CD4-positive, CD25-positive, alpha-beta regulatory T cell (primary cell): ENCODE results near the gene SARDH. TPM values are rescaled to one million over a fixed set of nuclear protein-coding genes. Genes with fewer than 3 reads are reported as not detected.

ENCODE experiments used
- ATAC-seq, 2 donors: fragments of 150-1000 bp; cut with Tn5 transposase; one replicate each; pipeline ENCODE4 v1.10.0; 2021; ENCODE audit warnings: low read depth in 2 of 2, moderate number of reproducible peaks in 2 of 2, moderate library complexity in 1 of 2
- DNase-seq, 3 donors: peaks; one replicate each; pipeline versions ENCODE4 v3.0.0 to v3.0.0-alpha.2; 2012 to 2022; ENCODE audit warnings: mixed read lengths in 1 of 3
- H3K27ac ChIP-seq: one replicate; pipeline ENCODE4 v1.7.0; 2013; ENCODE audit warnings: mild to moderate bottlenecking, low read length; ENCODE audit not compliant: insufficient read depth, poor library complexity, severe bottlenecking
- H3K27me3 ChIP-seq: one replicate; pipeline ENCODE4 v1.7.0; 2013; ENCODE audit warnings: low read length; ENCODE audit not compliant: control insufficient read depth, insufficient read depth
- H3K36me3 ChIP-seq: one replicate; pipeline ENCODE4 v1.7.0; 2013; ENCODE audit warnings: mild to moderate bottlenecking, low read length, moderate library complexity; ENCODE audit not compliant: control insufficient read depth, insufficient read depth
- H3K4me1 ChIP-seq: 2 replicates; pipeline ENCODE4 v1.7.0; 2013; ENCODE audit warnings: mild to moderate bottlenecking, low read length; ENCODE audit not compliant: insufficient read depth, control insufficient read depth, poor library complexity, severe bottlenecking
- H3K4me3 ChIP-seq: one replicate; pipeline ENCODE4 v1.7.0; 2013; ENCODE audit warnings: low read depth, mild to moderate bottlenecking, low read length, moderate library complexity
- H3K9me3 ChIP-seq, 2 experiments: 1 replicate in 1 of 2; 2 replicates in 1 of 2; pipeline ENCODE4 v1.7.0; 2013; ENCODE audit warnings: low read length in 2 of 2, mild to moderate bottlenecking in 1 of 2, moderate library complexity in 1 of 2; ENCODE audit not compliant: control insufficient read depth in 2 of 2
- H3K27ac Mint-ChIP-seq, 3 donors: one replicate each; pipeline ENCODE4 v1.8.0; 2020 to 2022; ENCODE audit warnings: mild to moderate bottlenecking in 3 of 3, mixed read lengths in 3 of 3, moderate library complexity in 2 of 3
- H3K27me3 Mint-ChIP-seq: one replicate; pipeline ENCODE4 v1.8.0; 2022; ENCODE audit warnings: mild to moderate bottlenecking, mixed read lengths
- H3K36me3 Mint-ChIP-seq: one replicate; pipeline ENCODE4 v1.8.0; 2020; ENCODE audit warnings: mixed read lengths
- H3K4me1 Mint-ChIP-seq, 4 donors: one replicate each; pipeline ENCODE4 v1.8.0; 2020 to 2022; ENCODE audit warnings: mixed read lengths in 4 of 4, mild to moderate bottlenecking in 1 of 4
- H3K4me3 Mint-ChIP-seq, 4 donors: one replicate each; pipeline ENCODE4 v1.8.0; 2020 to 2022; ENCODE audit warnings: mild to moderate bottlenecking in 4 of 4, mixed read lengths in 4 of 4, moderate library complexity in 3 of 4
- H3K9me3 Mint-ChIP-seq, 7 donors: one replicate each; pipeline ENCODE4 v1.8.0; 2020 to 2022; ENCODE audit warnings: mixed read lengths in 7 of 7, mild to moderate bottlenecking in 3 of 7, moderate library complexity in 2 of 7
- polyA plus RNA-seq, 4 donors: library from polyadenylated mRNA; unstranded; fragments of 300-500 nt; fragmentation: Illumina TruSeq; gene quantifications; one replicate each; pipeline ENCODE4 v1.2.3, GENCODE V29; 2021
- total RNA-seq: library from RNA; stranded (reverse); gene quantifications from one replicate; pipeline ENCODE4 v1.2.3, GENCODE V29; 2022

SARDH gene
- total and polyA plus RNA-seq, 5 donors from 2014 or later = 5.8 to 15.6 (median 8.4) TPM

GRCh38 chr9:133726401-133727276, 11.5 kb downstream of the SARDH start:
- no peaks in the 10 kb centered on the region for H3K36me3 Mint-ChIP-seq
- no peak overlapping the region for H3K4me3 Mint-ChIP-seq
- peaks cover 0 to 11% (median 4%) of the 10 kb centered on the region in 4 donors for H3K4me1 Mint-ChIP-seq
- Histone ChIP-seq H3K4me3 (no peak overlapping the region), H3K4me1 (peaks cover 11% of the 10 kb centered on the region), H3K36me3 (no peaks in the 10 kb centered on the region), H3K9me3 (no peaks in the 10 kb centered on the region), H3K27me3 (no peaks in the 10 kb centered on the region), H3K27ac (no peak overlapping the region)
- ATAC-seq (peak; percentile 52 to 68), DNase-seq (peak; percentile 44 to 63 (median 53))
- H3K27me3 Mint-ChIP-seq = peaks cover 17% of the 10 kb centered on the region
- H3K9me3 Mint-ChIP-seq = peaks cover 0 to 3% (median 0%) of the 10 kb centered on the region in 7 donors
- peak overlapping the region in 1 of 3 donors; percentile 39 for H3K27ac Mint-ChIP-seq

- H3K36me3 ChIP-seq = no peaks in the 10 kb centered on the region
- Mint-ChIP-seq H3K4me1 (peaks cover 0 to 11% (median 4%) of the 10 kb centered on the region in 4 donors), H3K4me3 (no peak overlapping the region), H3K36me3 (no peaks in the 10 kb centered on the region), H3K9me3 (peaks cover 0 to 3% (median 0%) of the 10 kb centered on the region in 7 donors), H3K27me3 (peaks cover 17% of the 10 kb centered on the region), H3K27ac (no peak overlapping the region)
- peaks cover 11% of the 10 kb centered on the region for H3K4me1 ChIP-seq
- no peak overlapping the region for H3K27ac ChIP-seq
- no peaks in the 10 kb centered on the region for H3K27me3 ChIP-seq
- no peak overlapping the region for H3K4me3 ChIP-seq
- DNase-seq = no peak
- no peak for ATAC-seq
- no peaks in the 10 kb centered on the region for H3K9me3 ChIP-seq
These were observed 12.3 kb downstream of the SARDH start for GRCh38 chr9:133725886-133726285.

GRCh38 chr9:133718563-133719315, 19.4 kb downstream of the SARDH start:
- no peaks in the 10 kb centered on the region for H3K27me3 ChIP-seq
- no peak overlapping the region for H3K4me3 ChIP-seq
- H3K27me3 Mint-ChIP-seq = peaks cover 4% of the 10 kb centered on the region
- H3K36me3 ChIP-seq = no peaks in the 10 kb centered on the region
- DNase-seq (no peak), ATAC-seq (no peak)
- H3K4me1 Mint-ChIP-seq = peaks cover 0 to 3% (median 0%) of the 10 kb centered on the region in 4 donors
- H3K4me3 Mint-ChIP-seq = no peak overlapping the region
- peaks cover 0 to 3% (median 0%) of the 10 kb centered on the region in 7 donors for H3K9me3 Mint-ChIP-seq
- no peaks in the 10 kb centered on the region for H3K9me3 ChIP-seq
- H3K27ac Mint-ChIP-seq = peak overlapping the region in 1 of 3 donors; percentile 63
- no peak overlapping the region for H3K27ac ChIP-seq
- no peaks in the 10 kb centered on the region for H3K4me1 ChIP-seq
- H3K36me3 Mint-ChIP-seq = peaks cover 5% of the 10 kb centered on the region

- Histone ChIP-seq H3K27ac (no peak overlapping the region), H3K4me1 (no peaks in the 10 kb centered on the region), H3K4me3 (no peak overlapping the region), H3K36me3 (no peaks in the 10 kb centered on the region), H3K27me3 (no peaks in the 10 kb centered on the region), H3K9me3 (no peaks in the 10 kb centered on the region)
- no peak for ATAC-seq
- peaks cover 4% of the 10 kb centered on the region for H3K27me3 Mint-ChIP-seq
- no peak overlapping the region for H3K4me3 Mint-ChIP-seq
- no peak for DNase-seq
- H3K27ac Mint-ChIP-seq = no peak overlapping the region
- H3K9me3 Mint-ChIP-seq = no peaks in the 10 kb centered on the region
- peaks cover 5% of the 10 kb centered on the region for H3K36me3 Mint-ChIP-seq
- peaks cover 0 to 3% (median 0%) of the 10 kb centered on the region in 4 donors for H3K4me1 Mint-ChIP-seq
These were observed 20.8 kb downstream of the SARDH start for GRCh38 chr9:133717113-133718031.

GRCh38 chr9:133716564-133717112, 21.5 kb downstream of the SARDH start:
- H3K36me3 Mint-ChIP-seq = peaks cover 5% of the 10 kb centered on the region
- no peak overlapping the region for H3K27ac Mint-ChIP-seq
- no peaks in the 10 kb centered on the region for H3K4me1 ChIP-seq
- no peak for ATAC-seq
- no peak overlapping the region for H3K4me3 ChIP-seq
- DNase-seq = no peak
- H3K4me3 Mint-ChIP-seq = no peak overlapping the region
- H3K27me3 ChIP-seq = no peaks in the 10 kb centered on the region
- no peaks in the 10 kb centered on the region for H3K27me3 Mint-ChIP-seq
- H3K9me3 Mint-ChIP-seq = no peaks in the 10 kb centered on the region
- no peaks in the 10 kb centered on the region for H3K36me3 ChIP-seq
- H3K9me3 ChIP-seq = no peaks in the 10 kb centered on the region
- peaks cover 0 to 3% (median 0%) of the 10 kb centered on the region in 4 donors for H3K4me1 Mint-ChIP-seq
- no peak overlapping the region for H3K27ac ChIP-seq

- Mint-ChIP-seq H3K4me3 (no peak overlapping the region), H3K4me1 (peaks cover 0 to 3% (median 0%) of the 10 kb centered on the region in 4 donors), H3K27ac (peak overlapping the region in 1 of 3 donors; percentile 86), H3K36me3 (peaks cover 5% of the 10 kb centered on the region), H3K9me3 (no peaks in the 10 kb centered on the region), H3K27me3 (no peaks in the 10 kb centered on the region)
- Histone ChIP-seq H3K36me3 (no peaks in the 10 kb centered on the region), H3K27me3 (no peaks in the 10 kb centered on the region), H3K27ac (no peak overlapping the region), H3K9me3 (no peaks in the 10 kb centered on the region), H3K4me3 (no peak overlapping the region), H3K4me1 (no peaks in the 10 kb centered on the region)
- DNase-seq = peak in 2 of 3 donors; percentile 13 to 25
- ATAC-seq = peak in 1 of 2 donors; percentile 34
These were observed 22.1 kb downstream of the SARDH start for GRCh38 chr9:133715866-133716563.
